Fibroblast of lung (primary cell): ENCODE data around the gene ANKRD28. TPM values are rescaled to one million over a fixed set of nuclear protein-coding genes. Genes with fewer than 3 reads are reported as not detected.
"Not testable (repeated sequence)": the region's sequence is repeated elsewhere in the genome, so short reads cannot be mapped to it uniquely, and the experiment has no call there.

Experiments
- DNase-seq, 2 donors: peaks; one replicate each; pipeline versions ENCODE4 v3.0.0 to v3.0.0-alpha.2; 2010; ENCODE audit warnings: low read depth in 2 of 2
- H2AFZ ChIP-seq: 2 replicates; pipeline ENCODE4 v1.5.1; 2012; ENCODE audit warnings: low read length, control low read depth, inconsistent platforms
- H3K27ac ChIP-seq: 2 replicates; pipeline ENCODE4 v1.5.1; 2011; ENCODE audit warnings: low read length, control low read depth; ENCODE audit not compliant: insufficient read depth
- H3K27me3 ChIP-seq: 2 replicates; pipeline ENCODE4 v1.5.1; 2011; ENCODE audit warnings: mild to moderate bottlenecking, low read length; ENCODE audit not compliant: control insufficient read depth, insufficient read depth
- H3K36me3 ChIP-seq: 2 replicates; pipeline ENCODE4 v1.5.1; 2011; ENCODE audit warnings: low read length; ENCODE audit not compliant: control insufficient read depth, insufficient read depth
- H3K4me1 ChIP-seq: 2 replicates; pipeline ENCODE4 v1.5.1; 2011; ENCODE audit warnings: low read length; ENCODE audit not compliant: control insufficient read depth, insufficient read depth; ENCODE audit errors: extremely low read depth
- H3K4me2 ChIP-seq: 2 replicates; pipeline ENCODE4 v1.5.1; 2011; ENCODE audit warnings: low read length, control low read depth; ENCODE audit not compliant: insufficient read depth; ENCODE audit errors: extremely low read depth
- H3K4me3 ChIP-seq, 4 experiments: fragments of 200-600 bp in 1 of 4; sonication (generic) in 1 of 4; replicated peaks in 1 of 4; 2 replicates each; pipeline ENCODE4 v1.5.1; 2011 to 2016; ENCODE audit warnings: low read length in 4 of 4, low read depth in 3 of 4, mild to moderate bottlenecking in 3 of 4, control low read depth in 2 of 4, inconsistent platforms in 1 of 4, mixed read lengths in 1 of 4; ENCODE audit not compliant: insufficient read depth in 1 of 4; ENCODE audit errors: control extremely low read depth in 1 of 4
- H3K79me2 ChIP-seq: 2 replicates; pipeline ENCODE4 v1.5.1; 2012; ENCODE audit warnings: mild to moderate bottlenecking, low read length, inconsistent platforms; ENCODE audit not compliant: control insufficient read depth, insufficient read depth
- H3K9ac ChIP-seq: 2 replicates; pipeline ENCODE4 v1.5.1; 2011; ENCODE audit warnings: mild to moderate bottlenecking, low read length, control low read depth; ENCODE audit not compliant: insufficient read depth
- H3K9me3 ChIP-seq: 2 replicates; pipeline ENCODE4 v1.5.1; 2012; ENCODE audit warnings: low read depth, low read length; ENCODE audit not compliant: control insufficient read depth, insufficient read depth
- H4K20me1 ChIP-seq: 2 replicates; pipeline ENCODE4 v1.5.1; 2011; ENCODE audit warnings: low read length; ENCODE audit not compliant: control insufficient read depth, insufficient read depth; ENCODE audit errors: extremely low read depth
- EZH2 ChIP-seq: IDR thresholded peaks from 2 replicates; pipeline ENCODE4 v1.5.1; 2012; ENCODE audit warnings: low read length, control low read depth, mild to moderate bottlenecking; ENCODE audit errors: missing control alignments
- polyA plus RNA-seq, 2 donors: library from polyadenylated mRNA; depleted of rRNA in 1 of 2; stranded (reverse) in 1 of 2; unstranded in 1 of 2; fragments of >200 nt; gene quantifications; 2 replicates each; pipeline ENCODE4 v1.2.1, GENCODE V29; 2011 to 2012; ENCODE audit warnings: missing spikeins in 1 of 2
- total RNA-seq: library from RNA; depleted of rRNA; stranded (reverse); fragments of >200 nt; gene quantifications from 2 replicates; pipeline ENCODE4 v1.2.1, GENCODE V29; 2014
- TF ChIP-seq, protein P1 (sequence below), 2 donors: IDR thresholded peaks in 1 of 2; conservative IDR thresholded peaks in 1 of 2; 1 replicate in 1 of 2; 2 replicates in 1 of 2; pipeline ENCODE4 v1.5.1; 2011 to 2012; ENCODE audit warnings: low read length in 2 of 2, control low read depth in 1 of 2, inconsistent platforms in 1 of 2, low read depth in 1 of 2, mild to moderate bottlenecking in 1 of 2

The ANKRD28 gene
- total and polyA plus RNA-seq, 2 donors (not counting 1 experiment from before 2014, with no cell fraction given), result 82.3 to 222 TPM

- H3K4me3 ChIP-seq, result no peak overlapping the region
- H4K20me1 ChIP-seq, result no peaks in the 10 kb centered on the region
- DNase-seq, result no peak
- no peaks in the 10 kb centered on the region for H3K27me3 ChIP-seq
- TF ChIP-seq, protein P1, sequence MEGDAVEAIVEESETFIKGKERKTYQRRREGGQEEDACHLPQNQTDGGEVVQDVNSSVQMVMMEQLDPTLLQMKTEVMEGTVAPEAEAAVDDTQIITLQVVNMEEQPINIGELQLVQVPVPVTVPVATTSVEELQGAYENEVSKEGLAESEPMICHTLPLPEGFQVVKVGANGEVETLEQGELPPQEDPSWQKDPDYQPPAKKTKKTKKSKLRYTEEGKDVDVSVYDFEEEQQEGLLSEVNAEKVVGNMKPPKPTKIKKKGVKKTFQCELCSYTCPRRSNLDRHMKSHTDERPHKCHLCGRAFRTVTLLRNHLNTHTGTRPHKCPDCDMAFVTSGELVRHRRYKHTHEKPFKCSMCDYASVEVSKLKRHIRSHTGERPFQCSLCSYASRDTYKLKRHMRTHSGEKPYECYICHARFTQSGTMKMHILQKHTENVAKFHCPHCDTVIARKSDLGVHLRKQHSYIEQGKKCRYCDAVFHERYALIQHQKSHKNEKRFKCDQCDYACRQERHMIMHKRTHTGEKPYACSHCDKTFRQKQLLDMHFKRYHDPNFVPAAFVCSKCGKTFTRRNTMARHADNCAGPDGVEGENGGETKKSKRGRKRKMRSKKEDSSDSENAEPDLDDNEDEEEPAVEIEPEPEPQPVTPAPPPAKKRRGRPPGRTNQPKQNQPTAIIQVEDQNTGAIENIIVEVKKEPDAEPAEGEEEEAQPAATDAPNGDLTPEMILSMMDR (conservative IDR thresholded peaks at IDR 0.05 in 1 of 2, IDR thresholded peaks at IDR 0.05 in 1 of 2; ENCODE audit: low read depth in 1 of 2, low read length in 2 of 2), result no peak
- no peak for TF ChIP-seq EZH2
- H3K4me2 ChIP-seq, result no peak overlapping the region
- H3K36me3 ChIP-seq, result no peaks in the 10 kb centered on the region
- H3K9me3 ChIP-seq, result no peaks in the 10 kb centered on the region
- peaks cover 2% of the 10 kb centered on the region for H3K79me2 ChIP-seq
- H3K9ac ChIP-seq, result no peak overlapping the region
- no peak overlapping the region for H3K27ac ChIP-seq
- H2AFZ ChIP-seq, result no peak overlapping the region
- no peaks in the 10 kb centered on the region for H3K4me1 ChIP-seq
Observed at GRCh38 chr3:15845475-15845874, 47.7 kb upstream of the ANKRD28 start.

DNA sequence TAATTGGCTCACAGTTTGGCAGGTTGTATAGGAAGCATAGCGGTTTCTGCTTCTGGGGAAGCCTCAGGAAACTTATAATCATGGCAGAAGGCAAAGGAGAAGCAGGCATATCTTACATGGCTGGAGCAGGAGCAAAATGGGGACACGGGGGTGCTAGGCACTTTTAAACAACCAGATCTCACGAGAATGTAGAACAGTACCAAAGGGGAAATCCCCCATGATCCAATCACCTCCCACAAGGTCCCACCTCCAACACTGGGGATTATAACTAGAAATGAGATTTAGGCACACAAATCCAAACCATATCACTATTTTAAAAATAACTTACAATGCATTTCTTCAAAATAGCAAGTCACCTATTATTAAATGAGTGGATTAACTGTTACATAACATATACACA lies 47.1 kb upstream of the ANKRD28 start:
- H3K9me3 ChIP-seq, result no peaks in the 10 kb centered on the region
- no peak overlapping the region for H2AFZ ChIP-seq
- DNase-seq, result no peak
- H3K27ac ChIP-seq, result no peak overlapping the region
- no peak overlapping the region for H3K9ac ChIP-seq
- H3K36me3 ChIP-seq, result no peaks in the 10 kb centered on the region
- H3K4me3 ChIP-seq, result no peak overlapping the region
- no peaks in the 10 kb centered on the region for H3K4me1 ChIP-seq
- TF ChIP-seq, protein P1 (conservative IDR thresholded peaks at IDR 0.05 in 1 of 2, IDR thresholded peaks at IDR 0.05 in 1 of 2; ENCODE audit: low read depth in 1 of 2, low read length in 2 of 2), result no peak
- TF ChIP-seq EZH2, result no peak
- H3K27me3 ChIP-seq, result no peaks in the 10 kb centered on the region
- H3K79me2 ChIP-seq, result peaks cover 2% of the 10 kb centered on the region
- H3K4me2 ChIP-seq, result no peak overlapping the region
- no peaks in the 10 kb centered on the region for H4K20me1 ChIP-seq

- not testable (repeated sequence) for DNase-seq, H3K27me3 ChIP-seq, H3K4me3 ChIP-seq, H3K9me3 ChIP-seq, H3K79me2 ChIP-seq, H3K27ac ChIP-seq, H4K20me1 ChIP-seq, H2AFZ ChIP-seq, H3K4me1 ChIP-seq, H3K36me3 ChIP-seq, H3K9ac ChIP-seq, H3K4me2 ChIP-seq
Observed at GRCh38 chr3:15841091-15841973, 43.6 kb upstream of the ANKRD28 start.
